Germinal center (tissue), 1 donor: ENCODE results near the gene COL20A1.

ENCODE experiments used
- DNase-seq: peaks from one replicate; pipeline ENCODE4 v3.0.0; 2012; ENCODE audit warnings: mixed read lengths, low spot score

The COL20A1 gene

DNA sequence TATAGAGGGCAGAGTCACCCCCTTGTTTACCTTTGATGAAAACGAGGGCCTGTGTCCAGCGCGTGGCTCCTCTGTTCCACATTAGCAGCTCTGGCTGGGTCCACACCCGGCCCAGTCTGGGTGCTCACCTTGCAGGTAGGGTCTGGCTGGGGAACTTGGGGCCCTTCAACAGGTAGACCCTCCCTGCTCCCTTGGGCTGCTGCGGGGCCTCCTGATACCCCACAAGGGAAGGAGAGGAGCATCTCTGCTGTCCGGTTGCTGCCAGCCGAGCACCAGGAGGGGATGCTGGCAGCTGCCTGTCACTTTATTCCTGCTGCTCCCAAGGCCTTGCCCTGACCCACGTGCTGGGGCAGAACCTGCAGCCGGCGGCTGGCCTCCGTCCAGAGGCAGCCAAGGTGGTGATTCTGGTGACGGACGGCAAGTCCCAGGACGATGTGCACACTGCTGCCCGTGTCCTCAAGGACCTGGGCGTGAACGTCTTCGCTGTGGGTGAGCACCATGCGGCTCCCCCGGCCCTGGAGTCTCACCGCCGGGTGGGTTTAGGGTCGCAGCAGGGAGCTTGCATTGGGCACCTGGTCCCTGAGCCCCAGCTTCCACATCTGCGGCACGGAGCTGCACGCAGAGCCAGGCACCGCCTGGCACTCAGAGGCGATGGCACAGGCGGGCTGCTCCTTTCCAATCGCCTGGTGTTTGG lies 15.4 kb downstream of the COL20A1 start:
- DNase-seq = no peak

- no peak for DNase-seq
Observed at GRCh38 chr20:63309261-63310071, 16.5 kb downstream of the COL20A1 start.

DNA sequence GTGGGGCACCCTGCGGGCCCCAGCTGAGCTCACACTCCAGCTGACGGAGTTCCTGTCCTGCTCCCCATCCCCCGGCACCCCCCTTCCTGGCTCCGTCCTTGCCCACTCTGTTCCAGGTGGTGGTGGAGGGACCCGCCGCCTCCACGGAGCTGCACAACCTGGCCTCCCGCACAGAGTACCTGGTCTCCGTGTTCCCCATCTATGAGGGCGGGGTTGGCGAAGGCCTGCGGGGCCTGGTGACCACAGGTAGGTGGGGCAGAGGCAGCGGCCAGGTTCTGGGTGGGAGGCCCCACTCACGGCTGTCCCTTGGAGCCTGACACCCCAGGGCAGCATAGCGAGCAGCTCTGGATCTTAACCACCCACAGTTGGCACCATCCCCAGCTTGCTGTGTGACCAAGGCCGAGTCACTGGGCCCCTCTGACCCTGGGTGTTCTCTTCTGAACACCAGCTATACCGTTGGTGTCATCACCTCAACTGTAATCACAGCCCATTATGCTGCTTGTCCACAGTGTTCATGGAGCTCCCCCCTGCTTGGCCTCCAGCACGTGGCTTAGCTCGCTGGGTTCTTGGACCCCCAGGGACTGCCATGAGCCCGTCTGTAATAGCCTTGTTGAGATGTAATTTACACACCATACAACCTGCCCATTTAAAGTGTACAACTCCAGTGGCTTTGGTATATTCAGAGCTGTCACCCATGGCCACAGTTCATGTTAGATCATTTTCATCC lies 17.4 kb downstream of the COL20A1 start:
- DNase-seq = no peak

DNA sequence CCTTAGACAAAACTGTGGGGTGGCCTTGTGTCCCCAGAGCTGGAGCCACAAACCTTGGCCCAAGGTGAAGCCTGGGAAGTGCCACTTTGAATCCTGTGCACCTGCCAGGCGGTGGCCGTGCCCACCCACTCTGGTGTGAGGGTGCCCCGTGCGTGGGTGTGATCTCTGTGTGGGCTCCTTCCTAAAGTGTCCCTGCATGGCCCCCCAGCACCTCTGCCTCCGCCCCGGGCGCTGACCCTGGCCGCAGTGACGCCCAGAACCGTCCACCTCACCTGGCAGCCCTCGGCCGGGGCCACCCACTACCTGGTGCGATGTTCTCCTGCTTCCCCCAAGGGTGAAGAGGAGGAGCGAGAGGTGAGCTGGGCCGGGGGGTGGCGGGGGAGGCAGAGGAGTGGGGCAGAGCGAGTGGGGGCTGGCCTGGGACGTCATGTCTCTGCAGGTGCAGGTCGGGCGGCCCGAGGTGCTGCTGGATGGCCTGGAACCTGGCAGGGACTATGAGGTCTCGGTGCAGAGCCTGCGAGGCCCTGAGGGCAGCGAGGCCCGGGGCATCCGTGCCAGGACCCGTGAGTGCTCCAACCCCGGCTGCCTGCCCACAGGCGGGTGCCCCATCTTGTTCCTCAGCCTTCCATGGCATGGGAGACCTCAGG lies 18.3 kb downstream of the COL20A1 start:
- no peak for DNase-seq

DNA sequence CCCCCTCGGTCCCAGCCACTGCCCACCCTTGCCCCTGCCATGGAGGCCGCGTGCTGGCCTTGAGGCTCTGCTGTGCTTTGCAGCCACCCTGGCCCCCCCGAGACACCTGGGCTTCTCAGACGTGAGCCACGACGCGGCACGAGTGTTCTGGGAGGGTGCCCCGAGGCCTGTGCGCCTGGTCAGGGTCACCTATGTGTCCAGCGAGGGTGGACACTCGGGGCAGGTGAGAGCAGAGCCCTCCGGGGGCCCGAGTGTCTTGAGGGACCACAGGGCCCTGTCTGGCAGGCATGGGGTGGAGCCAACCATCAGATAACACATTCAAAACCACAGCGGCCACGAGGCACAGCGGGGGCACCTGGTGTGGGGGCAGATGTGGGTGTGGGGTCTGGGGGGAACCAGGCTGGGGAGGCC lies 18.9 kb downstream of the COL20A1 start:
- DNase-seq = no peak

DNA sequence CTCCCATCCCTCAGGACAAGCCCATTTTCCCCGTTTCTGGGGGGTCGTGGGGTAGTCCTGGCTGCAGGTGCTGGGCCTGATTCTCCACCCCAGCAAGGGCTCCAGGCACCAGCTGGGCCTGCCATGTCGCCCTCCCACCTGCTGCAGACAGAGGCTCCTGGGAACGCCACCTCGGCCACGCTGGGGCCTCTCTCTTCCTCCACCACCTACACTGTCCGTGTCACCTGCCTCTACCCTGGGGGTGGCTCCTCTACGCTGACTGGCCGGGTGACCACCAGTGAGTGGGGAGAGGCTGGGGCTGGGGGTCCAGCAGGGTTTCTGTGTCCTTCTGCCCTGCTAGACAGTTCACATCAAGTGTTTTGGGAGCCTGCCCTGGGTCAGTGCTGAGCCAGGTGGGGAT lies 19.3 kb downstream of the COL20A1 start:
- DNase-seq = no peak

DNA sequence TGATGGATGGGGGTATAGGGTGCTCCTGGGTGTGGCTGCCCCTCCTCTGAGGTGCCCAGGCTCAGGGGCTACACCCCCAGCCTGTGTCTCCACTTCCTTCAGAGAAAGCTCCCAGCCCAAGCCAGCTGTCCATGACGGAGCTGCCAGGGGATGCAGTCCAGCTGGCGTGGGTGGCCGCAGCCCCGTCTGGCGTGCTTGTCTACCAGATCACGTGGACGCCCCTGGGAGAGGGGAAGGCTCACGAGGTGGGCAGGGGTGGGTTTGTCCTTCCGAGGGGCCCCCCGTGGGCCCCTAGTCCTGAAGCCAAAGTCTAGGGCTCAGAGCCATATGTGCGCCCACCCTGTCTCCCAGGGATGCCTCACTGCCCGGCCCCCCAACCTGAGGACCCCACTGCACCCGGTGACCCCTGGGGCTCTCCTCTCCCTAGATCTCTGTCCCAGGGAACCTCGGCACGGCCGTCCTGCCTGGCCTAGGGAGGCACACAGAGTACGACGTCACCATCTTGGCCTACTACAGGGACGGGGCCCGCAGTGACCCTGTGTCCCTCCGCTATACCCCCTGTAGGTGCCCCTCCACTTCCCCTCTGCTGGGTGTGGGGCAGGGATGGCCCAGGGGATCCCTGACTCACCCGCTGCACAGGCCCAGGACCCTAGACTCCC lies 19.8 kb downstream of the COL20A1 start:
- DNase-seq = no peak

DNA sequence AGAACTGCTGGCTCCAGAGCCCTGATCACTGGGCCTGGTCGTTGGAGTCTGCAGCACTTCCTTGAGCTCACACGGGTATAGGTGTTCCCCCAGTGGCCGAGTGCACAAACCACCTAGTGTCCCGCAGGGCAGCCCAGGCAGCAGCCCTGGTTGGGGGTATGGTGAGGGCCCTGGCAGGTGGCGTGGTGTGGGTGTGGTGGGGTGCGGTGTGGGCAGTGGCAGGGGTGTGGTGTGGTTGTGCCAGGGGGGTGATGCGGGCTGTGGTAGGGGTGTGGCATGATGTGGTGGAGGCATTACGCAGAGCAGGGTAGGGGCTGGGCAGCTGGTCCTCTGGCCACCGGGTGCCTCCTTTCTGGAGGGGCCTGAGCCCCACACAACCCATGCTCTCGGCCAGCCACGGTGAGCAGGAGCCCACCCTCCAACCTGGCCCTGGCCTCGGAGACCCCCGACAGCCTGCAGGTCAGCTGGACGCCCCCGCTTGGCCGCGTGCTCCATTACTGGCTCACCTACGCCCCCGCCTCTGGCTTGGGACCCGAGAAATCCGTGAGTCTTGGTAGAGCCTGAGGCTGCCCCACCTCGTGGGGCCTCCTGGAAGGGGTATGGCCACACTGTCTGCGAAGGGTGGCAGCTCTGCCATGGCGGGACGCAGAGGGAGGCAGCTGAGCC lies 20.5 kb downstream of the COL20A1 start:
- no peak for DNase-seq

DNA sequence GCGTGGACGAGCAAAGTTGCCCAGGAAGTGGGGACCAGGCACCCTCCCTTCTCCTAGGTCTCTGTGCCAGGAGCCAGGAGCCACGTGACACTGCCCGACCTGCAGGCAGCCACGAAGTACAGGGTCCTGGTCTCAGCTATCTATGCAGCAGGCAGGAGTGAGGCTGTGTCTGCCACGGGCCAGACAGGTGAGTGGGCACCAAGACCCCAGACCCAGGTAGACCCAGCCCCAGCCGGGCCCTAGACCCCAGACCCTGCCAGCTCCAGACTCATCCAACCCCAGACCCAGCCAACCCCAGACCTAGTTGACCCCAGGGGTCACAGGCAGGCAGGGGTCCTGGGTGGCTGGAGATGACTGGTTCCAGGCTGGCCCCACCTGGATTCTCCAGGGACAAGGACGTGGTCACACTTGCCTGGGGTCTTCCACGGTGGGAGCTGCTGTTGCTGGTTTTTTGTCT lies 21.1 kb downstream of the COL20A1 start:
- no peak for DNase-seq

DNA sequence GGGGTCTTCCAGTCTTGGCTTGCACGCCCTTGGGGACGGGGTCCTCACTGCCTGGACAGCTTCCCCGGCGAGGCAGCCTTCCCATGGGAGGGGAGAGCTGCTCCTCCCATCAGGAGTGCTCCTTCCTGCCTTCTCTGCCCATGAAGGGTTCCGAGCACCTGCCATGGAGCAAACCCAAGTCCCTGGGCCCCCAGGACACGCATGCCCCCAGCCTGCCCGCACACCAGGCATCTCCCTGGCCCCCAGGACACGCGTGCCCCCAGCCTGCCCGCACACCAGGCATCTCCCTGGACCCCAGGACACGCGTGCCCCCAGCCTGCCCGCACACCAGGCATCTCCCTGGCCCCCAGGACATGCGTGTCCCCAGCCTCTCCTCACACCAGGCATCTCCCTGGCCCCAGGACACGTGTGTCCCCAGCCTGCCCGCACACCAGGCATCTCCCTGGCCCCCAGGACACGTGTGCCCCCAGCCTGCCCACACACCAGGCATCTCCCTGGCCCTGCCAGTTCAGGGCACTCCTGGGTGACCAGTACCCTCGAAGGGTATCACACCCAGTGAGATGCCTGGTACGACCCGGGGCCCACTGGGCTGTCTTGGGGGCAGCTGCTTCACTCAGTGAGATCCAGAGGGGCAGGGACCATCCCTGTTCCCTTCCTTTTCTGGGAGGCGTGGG lies 21.7 kb downstream of the COL20A1 start:
- DNase-seq = no peak

GRCh38 chr20:63315240-63315689 lies 22.3 kb downstream of the COL20A1 start:
- no peak for DNase-seq

- no peak for DNase-seq
Observed at GRCh38 chr20:63315731-63316491, 22.9 kb downstream of the COL20A1 start.

DNA sequence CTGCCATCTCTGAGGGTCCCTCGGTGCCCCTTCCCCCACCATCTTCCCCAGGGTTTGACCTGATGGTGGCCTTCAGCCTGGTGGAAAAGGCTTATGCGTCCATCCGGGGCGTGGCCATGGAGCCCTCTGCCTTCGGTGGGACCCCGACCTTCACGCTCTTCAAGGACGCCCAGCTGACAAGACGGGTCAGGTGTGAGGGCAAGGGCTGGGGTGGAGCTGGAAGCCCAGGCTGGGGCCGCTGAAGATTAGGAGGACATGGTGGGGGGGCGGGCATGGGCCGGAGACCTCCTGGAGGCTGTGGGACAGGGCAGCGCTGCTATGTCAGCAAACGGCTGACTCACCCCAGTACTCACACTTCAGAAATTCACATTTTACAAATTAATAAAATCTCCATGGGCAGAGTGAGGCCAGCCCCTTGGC lies 23.5 kb downstream of the COL20A1 start:
- no peak for DNase-seq

DNA sequence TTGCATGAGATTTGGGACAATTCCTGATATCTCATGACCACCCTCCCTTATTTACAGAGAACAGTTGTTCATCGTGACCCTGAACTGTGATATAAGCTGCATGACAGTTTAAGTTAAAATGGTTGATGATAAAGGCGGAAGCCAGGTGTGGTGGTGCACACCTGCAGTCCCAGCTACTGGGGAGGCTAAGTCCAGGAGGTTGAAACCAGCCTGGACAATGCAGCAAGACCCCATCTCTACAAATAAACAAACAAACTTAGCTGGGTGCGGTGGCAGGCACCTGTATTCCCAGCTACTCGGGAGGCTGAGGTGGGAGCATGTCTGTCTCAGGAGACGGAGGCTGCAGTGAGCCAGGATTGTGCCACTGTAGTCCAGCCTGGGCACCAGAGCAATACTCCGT lies 24.1 kb downstream of the COL20A1 start:
- DNase-seq = no peak

- DNase-seq = no peak
Observed at GRCh38 chr20:63317601-63318291, 24.8 kb downstream of the COL20A1 start.

- DNase-seq = no peak
Observed at GRCh38 chr20:63318391-63319163, 25.6 kb downstream of the COL20A1 start.

DNA sequence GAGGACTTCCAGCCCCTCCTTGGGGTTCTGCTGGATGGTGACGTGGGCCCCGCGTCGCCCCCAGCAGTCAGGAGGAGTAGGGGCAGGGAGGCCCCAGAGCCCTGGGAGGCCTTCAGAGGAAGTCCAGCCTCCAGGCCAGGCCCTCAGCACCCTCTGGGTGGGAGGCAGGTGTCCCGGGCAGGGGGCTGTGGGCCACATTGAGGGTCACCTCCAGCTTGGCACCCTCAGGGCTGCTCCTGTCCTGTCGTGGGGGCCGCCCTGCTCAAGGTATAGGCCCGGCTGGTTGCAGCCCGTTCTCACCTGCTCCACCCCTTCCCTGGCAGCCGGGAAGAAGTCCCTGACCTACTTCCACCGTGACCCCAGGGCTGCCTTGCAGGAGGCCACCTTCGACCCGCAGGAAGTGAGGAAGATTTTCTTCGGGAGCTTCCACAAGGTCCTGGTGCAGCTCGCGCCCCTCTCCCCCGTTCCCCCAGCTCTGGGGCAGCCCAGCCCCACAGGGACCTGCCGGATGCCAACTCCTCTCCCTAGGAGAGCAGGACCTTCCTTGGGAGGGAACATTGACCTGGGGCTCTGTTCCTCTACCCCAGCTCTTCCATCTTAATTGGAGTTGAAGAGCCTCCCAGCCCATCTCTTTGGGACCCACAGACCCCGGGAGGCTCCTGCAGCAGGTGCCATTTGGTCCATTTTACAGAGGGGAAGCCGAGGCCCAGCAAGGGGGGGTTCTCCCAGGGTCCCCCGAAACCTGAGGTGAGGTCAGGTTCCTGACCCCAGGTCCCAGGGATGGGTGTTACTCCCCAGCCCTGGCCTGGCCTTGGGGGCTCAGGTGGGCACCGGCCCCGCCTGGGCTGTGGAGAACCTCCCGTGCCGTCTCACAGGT lies 26.4 kb downstream of the COL20A1 start:
- DNase-seq = no peak
